Gastroesophageal sphincter (tissue), 4 donors: ENCODE data around the gene CFAP46. TPM values are rescaled to one million over a fixed set of nuclear protein-coding genes. Genes with fewer than 3 reads are reported as not detected.

ENCODE experiments used
- ATAC-seq: fragments of 150-250 bp; one replicate; pipeline ENCODE4 v1.9.1; 2016; ENCODE audit warnings: mild to moderate bottlenecking, moderate library complexity
- H3K27ac ChIP-seq, 4 donors: fragments of 200-600 bp; sonication (generic) in 3 of 4; 1 replicate in 3 of 4; 2 replicates in 1 of 4; pipeline ENCODE4 v1.5.1; 2016 to 2019
- H3K27me3 ChIP-seq: fragments of 200-600 bp; sonication (generic); one replicate; pipeline ENCODE4 v1.5.1; 2019
- H3K36me3 ChIP-seq, 2 donors: fragments of 200-600 bp; sonication (generic); one replicate each; pipeline ENCODE4 v1.5.1; 2019; ENCODE audit warnings: control low read depth in 1 of 2
- H3K4me1 ChIP-seq, 3 donors: fragments of 200-600 bp; sonication (generic); 1 replicate in 2 of 3; 2 replicates in 1 of 3; pipeline ENCODE4 v1.5.1; 2016 to 2019; ENCODE audit warnings: control low read depth in 2 of 3
- H3K4me3 ChIP-seq, 2 donors: fragments of 200-600 bp; sonication (generic); one replicate each; pipeline ENCODE4 v1.5.1; 2019; ENCODE audit warnings: mild to moderate bottlenecking in 1 of 2, moderate library complexity in 1 of 2
- H3K9me3 ChIP-seq, 3 donors: fragments of 200-600 bp; sonication (generic); one replicate each; pipeline ENCODE4 v1.5.1; 2017 to 2019; ENCODE audit warnings: control low read depth in 2 of 3
- CTCF ChIP-seq, 4 experiments: fragments of 200-600 bp in 2 of 4; fragments of 450-650 bp in 2 of 4; sonication (generic) in 1 of 4; IDR thresholded peaks; one replicate each; pipeline ENCODE4 v1.5.1; 2017 to 2019; ENCODE audit warnings: antibody characterized with exemption in 4 of 4, mild to moderate bottlenecking in 2 of 4, moderate library complexity in 2 of 4
- EP300 ChIP-seq: sonication (generic); formaldehyde crosslinking; IDR thresholded peaks from one replicate; pipeline ENCODE4 v1.6.1; 2017; ENCODE audit warnings: antibody characterized with exemption, mild to moderate bottlenecking
- POLR2A ChIP-seq, 2 donors: fragments of 450-650 bp; IDR thresholded peaks; one replicate each; pipeline ENCODE4 v1.6.1; 2017; ENCODE audit warnings: antibody characterized with exemption in 2 of 2, mild to moderate bottlenecking in 2 of 2, moderate library complexity in 1 of 2
- POLR2AphosphoS5 ChIP-seq: sonication (generic); formaldehyde crosslinking; IDR thresholded peaks from one replicate; pipeline ENCODE4 v1.6.1; 2017; ENCODE audit warnings: antibody characterized with exemption
- WGBS, 2 donors: methylation state at CpG; one replicate each; pipeline ENCODE4 v1.1.5; 2018; ENCODE audit warnings: low coverage in 1 of 2; 5-methylcytosine and 5-hydroxymethylcytosine counted together
- total RNA-seq, 4 donors: library from RNA; depleted of rRNA; stranded (reverse); fragments of >200 nt; gene quantifications; one replicate each; pipeline ENCODE4 v1.1.0, GENCODE V29; 2016

Gene CFAP46
- total RNA-seq, 4 donors from 2014 or later, result 0.27 to 2.2 (median 0.30) TPM; not detected in 1

GRCh38 chr10:132884041-132884440, 58.3 kb downstream of the CFAP46 start:
- H3K36me3 ChIP-seq, result no peaks in the 10 kb centered on the region
- peaks cover 55% of the 10 kb centered on the region for H3K27me3 ChIP-seq
- TF ChIP-seq EP300 (no peak), POLR2AphosphoS5 (no peak), POLR2A (IDR thresholded peaks at IDR 0.05) (no peak), CTCF (IDR thresholded peaks at IDR 0.05) (no peak)
- 87% methylated on average over 5 of the region's 18 CpGs; no CpG with 5 or more reads in 1 of the 2 donors for WGBS, 2 donors
- no peaks in the 10 kb centered on the region for H3K9me3 ChIP-seq
- ATAC-seq, result no peak
- no peaks in the 10 kb centered on the region for H3K4me1 ChIP-seq
- H3K27ac ChIP-seq, result no peak overlapping the region
- no peak overlapping the region for H3K4me3 ChIP-seq

GRCh38 chr10:132883391-132883881, 58.9 kb downstream of the CFAP46 start:
- H3K9me3 ChIP-seq, result no peaks in the 10 kb centered on the region
- 37 to 65% methylated on average over 3 to 8 of the region's 20 CpGs for WGBS, 2 donors
- H3K36me3 ChIP-seq, result no peaks in the 10 kb centered on the region
- TF ChIP-seq CTCF (IDR thresholded peaks at IDR 0.05) (no peak), EP300 (no peak)
- peaks cover 56% of the 10 kb centered on the region for H3K27me3 ChIP-seq
- H3K27ac ChIP-seq, result no peak overlapping the region
- H3K4me3 ChIP-seq, result no peak overlapping the region
- H3K4me1 ChIP-seq, result no peaks in the 10 kb centered on the region
- ATAC-seq, result no peak

DNA sequence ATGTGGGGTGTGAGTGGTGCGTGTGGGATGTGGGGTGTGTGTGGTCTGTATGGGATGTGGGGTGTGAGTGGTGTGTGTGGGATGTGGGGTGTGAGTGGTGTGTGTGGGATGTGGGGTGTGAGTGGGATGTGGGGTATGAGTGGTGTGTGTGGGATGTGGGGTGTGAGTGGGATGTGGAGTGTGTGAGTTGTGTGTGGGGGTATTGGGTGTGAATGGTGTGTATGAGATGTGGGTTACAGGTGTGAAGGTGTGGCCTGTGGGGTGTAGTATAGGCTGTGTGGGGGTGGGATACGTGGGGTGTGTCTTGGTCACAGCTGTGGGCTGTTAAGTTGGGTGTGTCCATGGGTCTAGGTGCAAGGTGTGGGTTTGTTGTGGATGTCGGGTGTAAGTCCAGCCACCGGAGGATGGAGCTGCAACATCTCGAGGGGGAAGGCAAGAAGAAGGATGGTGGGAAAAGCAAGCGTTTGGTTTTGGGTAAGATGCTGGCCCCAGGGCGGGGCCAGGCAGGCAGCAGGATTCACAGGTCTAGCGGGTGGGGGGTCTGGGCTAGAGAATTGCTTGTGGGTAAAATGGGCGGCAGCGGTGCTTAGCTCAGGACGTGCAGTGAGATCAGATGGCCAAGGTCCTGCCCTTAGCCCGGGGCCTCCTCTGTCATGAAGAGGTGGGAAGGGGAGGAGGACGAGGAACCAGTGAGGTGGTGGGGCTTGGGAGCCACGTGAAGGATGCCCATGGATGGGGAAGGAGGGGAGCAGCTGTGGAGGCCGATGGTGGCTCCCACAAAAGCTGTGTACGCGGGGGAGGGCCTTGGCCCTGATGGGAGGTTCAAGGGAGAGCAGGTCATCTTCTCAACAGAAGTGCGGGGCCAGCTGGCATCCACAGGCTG, 60.1 kb downstream of the CFAP46 start:
- no peak for ATAC-seq
- Histone ChIP-seq H3K4me1 (no peaks in the 10 kb centered on the region), H3K4me3 (no peak overlapping the region), H3K9me3 (no peaks in the 10 kb centered on the region), H3K27ac (no peak overlapping the region), H3K27me3 (peaks cover 63% of the 10 kb centered on the region), H3K36me3 (no peaks in the 10 kb centered on the region)
- WGBS, 2 donors, result 85 to 87% methylated on average over 7 to 18 of the region's 18 CpGs
- no peak for TF ChIP-seq POLR2A (IDR thresholded peaks at IDR 0.05)
- no peak for TF ChIP-seq POLR2AphosphoS5
- no peak for TF ChIP-seq EP300
- no peak for TF ChIP-seq CTCF (IDR thresholded peaks at IDR 0.05)

DNA sequence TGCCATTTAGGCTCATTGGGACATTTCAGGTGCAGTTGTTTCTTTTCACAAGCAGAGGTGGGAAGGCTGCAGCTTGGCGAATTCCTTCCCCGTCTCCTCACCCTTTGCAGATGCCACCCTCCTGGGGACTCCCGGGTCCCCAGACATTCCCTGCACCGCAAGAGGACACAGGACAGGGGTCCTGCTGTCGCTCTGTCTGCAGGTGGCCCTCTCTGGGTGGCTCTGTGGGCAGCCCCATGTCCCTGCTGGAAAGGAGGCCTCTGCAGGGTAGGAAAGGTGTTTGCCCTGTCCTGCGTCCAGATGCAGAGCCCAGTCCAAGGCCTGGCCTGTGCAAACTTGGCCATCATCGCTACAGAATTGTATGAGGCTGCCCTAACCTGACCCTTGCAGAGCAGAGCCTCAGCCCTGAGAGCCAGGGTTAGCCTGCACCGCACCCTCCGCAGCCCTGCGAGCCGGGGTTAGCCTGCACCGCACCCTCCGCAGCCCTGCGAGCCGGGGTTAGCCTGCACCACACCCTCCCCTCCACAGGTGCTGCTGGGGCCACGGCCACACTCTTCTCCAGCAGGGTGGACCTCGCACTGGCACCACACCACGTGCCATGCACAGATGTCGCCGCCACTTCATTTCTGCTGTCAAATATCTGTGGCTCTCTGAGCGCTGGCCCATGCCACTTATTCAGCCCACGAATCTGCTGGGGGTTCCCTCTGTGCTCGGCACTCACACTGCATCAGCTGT, 61.0 kb downstream of the CFAP46 start:
- no peak for ATAC-seq
- no peaks in the 10 kb centered on the region for H3K36me3 ChIP-seq
- no peaks in the 10 kb centered on the region for H3K4me1 ChIP-seq
- WGBS, 2 donors, result 93 to 100% methylated on average over 1 to 10 of the region's 23 CpGs
- H3K9me3 ChIP-seq, result no peaks in the 10 kb centered on the region
- H3K27me3 ChIP-seq, result peaks cover 69% of the 10 kb centered on the region
- TF ChIP-seq EP300, result no peak
- no peak for TF ChIP-seq CTCF (IDR thresholded peaks at IDR 0.05)
- TF ChIP-seq POLR2AphosphoS5, result no peak
- no peak for TF ChIP-seq POLR2A (IDR thresholded peaks at IDR 0.05)
- H3K4me3 ChIP-seq, result no peak overlapping the region
- H3K27ac ChIP-seq, result no peak overlapping the region
